Right hindlimb (tissue), 1 donor: Measurements from ENCODE around the gene CYFIP1.

ENCODE experiments used
- DNase-seq: peaks from one replicate; pipeline ENCODE4 v3.0.0-alpha.2; 2018

Gene CYFIP1

GRCh38 chr15:22967084-22967770, 12.9 kb downstream of the CYFIP1 start:
- DNase-seq, result no peak

DNA sequence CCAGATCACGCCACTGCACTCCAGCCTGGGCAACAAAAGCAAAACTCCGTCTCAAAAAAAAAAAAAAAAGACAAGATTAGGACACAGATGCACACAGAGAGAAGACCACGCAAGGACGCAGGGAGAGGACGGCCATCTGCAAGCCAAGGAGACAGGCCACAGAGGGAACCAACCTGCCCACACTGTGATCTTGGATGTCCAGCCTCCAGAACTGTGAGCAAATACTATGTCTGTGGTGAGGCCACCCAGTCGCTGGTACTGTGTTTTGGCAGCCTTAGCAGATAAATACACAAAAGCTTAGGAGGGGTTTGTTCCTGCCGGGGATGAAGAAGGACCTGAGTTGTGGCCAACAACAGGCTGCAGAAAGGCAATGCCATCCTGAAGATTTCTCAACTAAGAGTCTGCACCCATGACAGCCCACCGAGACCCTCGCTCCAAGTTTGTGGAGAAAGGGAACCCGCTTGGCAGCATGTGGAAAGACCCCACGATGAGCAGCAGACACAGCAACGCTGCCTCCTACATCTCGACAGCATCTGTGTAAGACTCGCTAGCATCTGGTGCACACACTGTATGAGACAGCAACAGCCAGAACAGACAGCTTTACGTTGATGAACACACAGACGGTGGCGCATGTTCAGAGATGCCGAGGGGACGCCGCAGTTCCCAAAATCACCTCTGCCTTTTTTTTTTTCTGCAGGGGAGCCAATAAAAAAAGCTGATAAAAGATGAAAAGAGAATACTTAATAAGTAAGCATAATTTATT, 13.7 kb downstream of the CYFIP1 start:
- no peak for DNase-seq

GRCh38 chr15:22963641-22964040, 16.5 kb downstream of the CYFIP1 start:
- DNase-seq, result no peak

- no peak for DNase-seq
Observed at GRCh38 chr15:22962611-22963010, 17.6 kb downstream of the CYFIP1 start.

DNA sequence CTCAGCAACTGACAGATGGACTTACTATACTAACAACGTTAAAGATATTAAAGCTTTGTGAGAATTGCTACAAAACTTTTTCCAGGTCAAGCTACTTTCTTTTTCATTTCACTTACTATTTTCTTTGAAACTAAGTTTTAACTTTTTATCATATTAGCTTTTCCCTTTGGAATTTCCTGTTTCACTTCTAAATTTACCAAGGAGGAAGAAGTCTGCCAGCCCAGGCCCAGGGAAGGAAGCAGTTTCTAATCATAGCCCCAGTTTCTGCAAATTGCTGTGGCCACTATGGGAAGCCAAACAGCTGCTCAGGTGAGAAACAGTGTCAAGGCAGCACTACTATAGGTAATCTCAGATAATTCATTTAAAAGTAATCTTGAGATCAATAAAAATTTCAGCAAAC, 18.4 kb downstream of the CYFIP1 start:
- no peak for DNase-seq

DNA sequence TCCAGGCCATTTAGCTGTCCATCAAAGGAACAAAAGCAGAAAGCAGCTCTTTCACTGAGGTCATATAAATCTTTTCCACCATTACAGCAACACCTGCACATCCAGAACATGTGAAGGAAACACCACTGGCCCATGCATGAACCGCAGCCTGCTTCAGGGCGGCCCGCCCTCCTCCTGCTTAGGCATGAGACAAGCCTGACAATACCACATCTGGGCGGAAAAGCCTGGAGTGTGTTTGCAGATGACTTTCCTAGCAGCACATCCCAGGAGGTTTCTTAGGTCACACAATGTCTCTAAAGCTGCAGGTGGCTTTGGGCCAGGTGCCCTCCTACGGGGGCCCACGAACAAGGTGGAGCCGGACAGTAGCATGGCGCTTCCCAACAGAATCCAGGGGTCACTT, 19.6 kb downstream of the CYFIP1 start:
- no peak for DNase-seq

DNA sequence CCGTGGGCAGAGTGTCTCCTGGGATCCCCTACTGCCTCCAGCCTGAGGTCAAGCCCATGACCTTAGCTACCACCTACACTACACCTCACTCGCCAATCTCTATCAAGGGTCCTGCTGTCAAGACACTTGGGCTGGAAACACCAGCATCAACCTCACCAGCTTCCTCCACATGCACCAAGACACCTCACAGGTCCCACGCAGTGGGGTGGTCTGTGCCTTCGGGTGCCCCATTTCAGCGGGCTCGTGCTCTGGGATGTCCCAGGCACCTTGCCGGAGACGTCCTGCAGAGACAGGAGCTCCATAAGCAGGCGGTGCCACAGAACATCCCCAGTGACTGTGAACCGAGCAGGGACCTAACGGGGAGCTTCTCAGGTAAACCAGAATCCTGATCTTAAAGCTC, 20.0 kb downstream of the CYFIP1 start:
- DNase-seq, result no peak

GRCh38 chr15:22959321-22960101, 20.7 kb downstream of the CYFIP1 start:
- no peak for DNase-seq

- DNase-seq, result no peak
Observed at GRCh38 chr15:22958487-22959280, 21.5 kb downstream of the CYFIP1 start.

DNA sequence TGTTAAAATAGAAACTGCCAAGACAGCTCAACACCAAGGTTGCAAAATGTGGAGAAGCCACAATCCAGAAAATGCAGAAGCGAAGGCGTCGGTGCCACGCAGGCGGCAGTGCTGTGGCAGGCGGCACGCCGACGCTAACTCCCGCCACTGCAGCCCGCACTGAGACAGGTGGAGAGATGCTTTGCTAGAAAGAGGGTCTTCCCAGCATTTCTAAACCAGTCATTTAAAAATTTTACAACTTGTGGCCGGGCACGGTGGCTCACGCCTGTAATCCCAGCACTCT, 23.2 kb downstream of the CYFIP1 start:
- DNase-seq, result no peak

DNA sequence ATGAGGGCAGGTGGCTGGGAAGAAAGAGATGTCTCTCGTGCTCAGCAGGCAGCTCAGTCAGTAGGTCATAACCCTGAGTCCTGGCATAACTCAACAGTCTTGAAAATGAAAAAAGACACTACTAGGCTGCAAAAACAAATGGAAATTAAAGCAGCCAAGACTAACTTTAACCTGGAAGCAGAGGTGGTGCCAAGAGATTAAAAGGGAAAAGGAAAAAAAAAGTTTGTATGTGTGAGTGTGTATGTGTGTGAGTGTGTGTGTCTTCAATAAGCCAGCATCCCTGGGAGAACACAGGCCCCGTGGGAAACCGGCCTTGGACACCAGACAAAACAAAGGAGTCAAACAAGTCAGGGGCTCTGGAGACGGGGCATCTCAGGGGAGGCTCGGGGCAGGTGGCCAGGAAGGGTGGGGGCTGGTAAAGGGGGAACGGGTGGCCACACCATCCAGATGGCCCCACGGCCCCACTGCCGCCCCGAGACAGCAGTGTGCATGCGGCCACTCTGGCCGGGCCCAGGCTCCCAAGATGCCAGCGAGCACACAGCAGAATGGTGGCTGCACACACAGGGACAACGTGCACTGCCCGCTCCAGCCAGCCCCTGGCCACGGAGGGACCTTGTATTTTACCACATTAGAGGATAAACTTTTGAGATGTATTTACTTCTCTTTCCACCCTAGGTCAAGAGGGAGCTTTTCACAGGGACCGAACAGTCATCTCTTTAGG, 23.8 kb downstream of the CYFIP1 start:
- no peak for DNase-seq

DNA sequence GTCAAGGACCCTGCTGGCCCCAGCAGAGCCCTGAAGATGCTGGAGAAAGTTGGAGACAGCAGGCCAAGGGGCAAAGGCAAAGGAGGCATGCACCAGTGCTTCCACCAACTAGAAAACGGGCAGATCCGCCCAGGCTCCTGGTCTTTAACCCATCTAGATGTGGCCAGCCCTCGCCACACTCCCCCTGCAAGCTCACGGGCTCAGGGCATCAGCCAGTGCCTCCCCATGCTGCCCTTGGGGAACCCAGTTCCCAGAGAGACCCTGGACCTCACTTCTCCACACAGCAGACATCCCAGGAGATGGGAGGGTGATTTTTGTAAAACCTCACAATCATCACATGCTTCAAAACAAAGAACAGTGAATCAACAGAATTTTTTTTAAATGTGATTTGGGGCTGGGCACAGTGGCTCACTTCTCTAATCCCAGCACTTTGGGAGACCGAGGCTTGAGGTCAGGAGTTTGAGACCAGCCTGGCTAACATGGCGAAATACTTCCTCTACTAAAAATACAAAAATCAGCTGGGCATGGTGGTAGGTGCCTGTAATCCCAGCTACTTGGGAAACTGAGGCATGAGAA, 24.5 kb downstream of the CYFIP1 start:
- DNase-seq, result no peak

DNA sequence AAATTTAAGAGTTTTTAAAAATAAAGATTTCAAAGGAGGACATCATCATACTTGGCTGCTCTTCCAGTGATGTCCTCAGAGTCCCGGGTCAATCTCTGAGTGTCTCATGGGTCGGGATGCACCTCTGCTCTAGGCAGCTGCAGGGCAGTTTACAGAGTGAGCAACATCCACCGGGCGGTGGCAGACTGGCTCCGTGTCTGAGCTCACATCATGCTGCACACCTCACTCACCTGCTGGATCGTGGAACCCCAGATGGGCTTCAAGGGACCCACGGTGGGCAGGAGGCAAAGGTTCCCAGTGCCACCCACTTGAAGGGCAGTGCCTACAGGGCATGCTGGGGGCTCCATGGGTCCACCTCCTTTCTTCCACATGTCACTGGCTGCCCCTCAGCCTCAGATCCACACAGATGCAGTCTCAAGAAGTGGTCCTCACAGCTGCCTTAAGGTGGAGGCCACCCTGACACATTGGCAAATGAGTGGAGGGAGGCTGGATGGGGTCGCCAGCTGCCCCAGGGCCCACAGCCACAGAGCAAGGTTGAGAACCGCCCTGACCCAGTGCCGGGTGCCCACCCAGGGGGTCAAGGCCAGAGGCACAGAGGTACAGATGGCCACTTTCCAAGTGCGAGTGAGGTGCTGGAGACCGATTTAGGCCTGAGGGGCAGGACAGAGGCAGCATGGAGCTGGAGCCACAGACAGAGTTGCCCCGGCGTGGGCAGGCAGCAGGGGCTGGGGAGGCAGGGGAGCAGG, 25.2 kb downstream of the CYFIP1 start:
- DNase-seq, result no peak

- DNase-seq, result no peak
Observed at GRCh38 chr15:22954326-22954725, 25.8 kb downstream of the CYFIP1 start.

GRCh38 chr15:22952796-22953579, 27.2 kb downstream of the CYFIP1 start:
- peak; percentile 56 for DNase-seq

DNA sequence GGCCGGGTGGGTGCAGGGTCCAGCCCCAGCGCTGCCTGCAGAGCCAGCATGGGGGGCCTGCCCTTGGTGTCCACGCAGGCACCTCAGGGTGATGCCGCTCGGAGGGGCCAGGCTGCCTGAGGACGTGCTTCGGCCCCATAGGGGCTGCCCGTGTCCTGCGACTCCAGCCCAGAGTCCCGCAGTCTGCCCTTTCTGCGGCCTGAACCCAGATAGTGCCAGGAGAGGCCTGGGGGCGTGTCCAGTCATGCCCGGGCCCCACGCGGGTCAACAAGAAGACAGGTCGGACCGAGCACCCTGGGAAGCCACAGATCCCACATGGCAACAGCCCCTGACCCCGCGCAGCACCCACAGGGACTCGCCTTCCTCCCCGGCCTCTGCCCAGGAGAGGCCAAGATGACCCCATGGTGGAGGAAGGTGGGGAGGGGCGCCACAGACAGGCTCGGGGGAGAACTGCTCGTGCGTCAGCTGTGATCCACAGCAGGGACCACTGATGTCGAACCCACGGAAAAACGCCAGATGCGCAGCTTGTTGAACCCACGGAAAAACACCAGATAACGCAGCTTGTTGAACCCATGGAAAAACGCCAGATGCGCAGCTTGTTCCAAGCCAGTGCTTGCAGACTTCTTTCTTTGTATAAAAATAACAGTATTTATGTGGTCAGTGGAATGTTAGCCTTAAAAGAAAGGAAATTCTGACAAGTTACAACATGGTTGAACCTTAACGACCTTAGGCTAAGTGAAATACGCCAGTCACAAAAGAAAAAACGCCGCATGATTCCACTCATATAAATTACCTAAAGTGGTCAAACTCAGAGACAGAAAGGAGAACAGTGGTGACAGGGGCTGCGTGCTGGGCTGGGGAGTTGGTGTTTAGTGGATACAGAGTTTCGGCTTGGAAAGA, 28.5 kb downstream of the CYFIP1 start:
- DNase-seq, result no peak

DNA sequence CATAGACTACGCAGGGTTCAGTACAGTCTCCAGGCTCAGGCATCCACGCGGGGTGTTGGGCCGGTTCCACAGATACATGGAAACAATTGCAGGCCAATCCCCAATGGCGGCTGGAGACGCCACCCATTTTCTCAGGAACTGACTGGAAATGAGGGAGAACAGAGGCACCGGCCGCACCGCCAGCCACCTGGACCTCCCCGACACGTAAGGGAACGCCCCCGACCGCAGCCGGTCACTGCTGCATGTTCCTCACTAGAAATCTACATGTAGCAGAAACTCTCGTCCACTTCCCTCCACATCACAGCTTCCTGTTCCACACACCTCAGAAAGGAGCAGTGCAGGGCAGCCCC, 29.2 kb downstream of the CYFIP1 start:
- no peak for DNase-seq

DNA sequence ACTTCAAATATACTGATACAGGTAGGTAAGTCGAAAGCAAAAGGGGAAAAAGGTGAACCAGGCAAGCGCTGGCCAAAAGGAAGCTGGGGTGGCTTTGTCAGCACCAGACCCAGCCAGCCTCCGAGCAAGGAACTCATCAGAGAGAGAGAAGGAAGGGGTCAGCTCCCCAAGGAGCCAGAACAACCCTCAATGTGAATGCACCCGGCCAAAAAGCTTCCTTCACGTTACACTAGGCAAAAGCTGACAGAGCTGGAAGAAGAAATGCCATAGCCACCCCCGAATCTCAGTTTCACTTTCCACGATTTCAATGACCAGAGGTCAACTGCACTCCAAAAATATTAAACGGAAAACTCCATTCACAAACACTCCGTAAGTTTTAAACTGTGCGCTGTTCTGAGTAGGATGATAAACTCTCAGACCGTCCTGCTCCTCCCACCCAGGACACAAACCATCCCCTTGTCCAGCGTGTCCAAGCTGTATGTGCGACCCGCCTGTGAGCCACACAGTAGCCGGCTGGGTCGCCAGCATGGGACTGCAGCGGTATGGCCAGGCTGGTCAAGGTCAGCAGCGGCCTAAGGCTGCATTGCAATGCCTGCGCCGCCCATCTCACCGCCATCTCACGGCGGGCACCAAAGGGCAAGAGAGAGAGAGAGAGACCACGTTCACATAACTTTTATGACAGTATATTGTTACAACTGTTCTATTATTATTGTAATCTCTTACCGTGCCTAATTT, 29.7 kb downstream of the CYFIP1 start:
- no peak for DNase-seq

- DNase-seq, result peak; percentile 74
Observed at GRCh38 chr15:22949074-22949547, 31.1 kb downstream of the CYFIP1 start.
